Ectodermal cell (in vitro differentiated cells): Measurements from ENCODE around the gene DHODH. TPM values are rescaled to one million over a fixed set of nuclear protein-coding genes. Genes with fewer than 3 reads are reported as not detected.

Experiments used
- H3K27ac ChIP-seq: 2 replicates; pipeline ENCODE4 v1.7.0; 2013; ENCODE audit warnings: mild to moderate bottlenecking, low read depth, low read length; ENCODE audit not compliant: insufficient read depth, poor library complexity, severe bottlenecking
- H3K27me3 ChIP-seq: 2 replicates; pipeline ENCODE4 v1.7.0; 2013; ENCODE audit warnings: mild to moderate bottlenecking, low read length; ENCODE audit not compliant: insufficient read depth, control insufficient read depth, poor library complexity, severe bottlenecking
- H3K36me3 ChIP-seq: one replicate; pipeline ENCODE4 v1.7.0; 2013; ENCODE audit warnings: low read length; ENCODE audit not compliant: control insufficient read depth, insufficient read depth
- H3K4me1 ChIP-seq: one replicate; pipeline ENCODE4 v1.7.0; 2013; ENCODE audit warnings: low read length; ENCODE audit not compliant: control insufficient read depth, insufficient read depth
- H3K4me3 ChIP-seq: 2 replicates; pipeline ENCODE4 v1.7.0; 2013; ENCODE audit warnings: low read depth, low read length, control low read depth; ENCODE audit not compliant: insufficient read depth
- H3K9me3 ChIP-seq: 2 replicates; pipeline ENCODE4 v1.7.0; 2013; ENCODE audit warnings: mild to moderate bottlenecking, low read length, moderate library complexity; ENCODE audit not compliant: control insufficient read depth
- WGBS, 2 experiments: methylation state at CpG; one replicate each; pipeline ENCODE4 v1.1.7; 2013; ENCODE audit warnings: missing lambda C conversion rate in 2 of 2; 5-methylcytosine and 5-hydroxymethylcytosine counted together
- polyA plus RNA-seq, 4 experiments: library from polyadenylated mRNA; stranded (reverse); fragments of 50-300 nt; gene quantifications; one replicate each; pipeline ENCODE4 v1.2.3, GENCODE V29; 2013

Gene DHODH
- 9.4 TPM for polyA plus RNA-seq (2013, experiment 1 of 4)
- 13.6 TPM for polyA plus RNA-seq (2013, experiment 2 of 4)
- 8.9 TPM for polyA plus RNA-seq (2013, experiment 3 of 4)
- 8.8 TPM for polyA plus RNA-seq (2013, experiment 4 of 4)

GRCh38 chr16:72008424-72009216 lies at the start of gene DHODH:
Gene DHODH (plus strand): TSS chr16:72008744. CDS start chr16:72008765, 21 bp downstream.
- peak within 1 kb of the TSS; percentile 79 for H3K4me3 ChIP-seq
- no peaks in the 10 kb centered on the region for H3K9me3 ChIP-seq
- H3K4me1 ChIP-seq: no peaks in the 10 kb centered on the region
- 1% methylated on average over 57 of the region's 57 CpGs for WGBS, 2 experiments
- peaks cover 3% of the 10 kb centered on the region for H3K27me3 ChIP-seq
- no peak within 1 kb of the TSS for H3K27ac ChIP-seq
- H3K36me3 ChIP-seq: no peaks in the 10 kb centered on the region

- 68 to 69% methylated on average over 14 of the region's 14 CpGs for WGBS, 2 experiments
- Histone ChIP-seq H3K27me3 (no peaks in the 10 kb centered on the region), H3K4me3 (no peak overlapping the region), H3K4me1 (no peaks in the 10 kb centered on the region), H3K9me3 (no peaks in the 10 kb centered on the region), H3K27ac (no peak overlapping the region), H3K36me3 (no peaks in the 10 kb centered on the region)
Measured at GRCh38 chr16:71961066-71962039, 47.2 kb upstream of the DHODH start.

- 85 to 88% methylated on average over 9 of the region's 9 CpGs for WGBS, 2 experiments
- Histone ChIP-seq H3K4me1 (no peaks in the 10 kb centered on the region), H3K27me3 (no peaks in the 10 kb centered on the region), H3K9me3 (no peaks in the 10 kb centered on the region), H3K27ac (no peak overlapping the region), H3K36me3 (no peaks in the 10 kb centered on the region), H3K4me3 (no peak overlapping the region)
Measured at GRCh38 chr16:71963125-71963875, 45.2 kb upstream of the DHODH start.

GRCh38 chr16:71965223-71965622 lies 43.3 kb upstream of the DHODH start:
- no peaks in the 10 kb centered on the region for H3K4me1 ChIP-seq
- no peaks in the 10 kb centered on the region for H3K36me3 ChIP-seq
- no peak overlapping the region for H3K27ac ChIP-seq
- 93 to 96% methylated on average over 3 to 4 of the region's 4 CpGs for WGBS, 2 experiments
- no peaks in the 10 kb centered on the region for H3K27me3 ChIP-seq
- H3K4me3 ChIP-seq: no peak overlapping the region
- no peaks in the 10 kb centered on the region for H3K9me3 ChIP-seq

GRCh38 chr16:71966932-71967331 lies 41.6 kb upstream of the DHODH start:
- 72 to 85% methylated on average over 4 of the region's 4 CpGs for WGBS, 2 experiments

GRCh38 chr16:71969353-71969752 lies 39.2 kb upstream of the DHODH start:
- Histone ChIP-seq H3K27me3 (no peaks in the 10 kb centered on the region), H3K36me3 (no peaks in the 10 kb centered on the region), H3K4me3 (no peak overlapping the region), H3K4me1 (no peaks in the 10 kb centered on the region), H3K27ac (no peak overlapping the region), H3K9me3 (no peaks in the 10 kb centered on the region)
- WGBS, 2 experiments: 80 to 87% methylated on average over 2 of the region's 2 CpGs

More at GRCh38 chr16:71966932-71967331, 41.6 kb upstream of the DHODH start:
- Histone ChIP-seq H3K36me3 (no peaks in the 10 kb centered on the region), H3K27ac (no peak overlapping the region), H3K4me3 (no peak overlapping the region), H3K4me1 (no peaks in the 10 kb centered on the region), H3K27me3 (no peaks in the 10 kb centered on the region), H3K9me3 (no peaks in the 10 kb centered on the region)

GRCh38 chr16:71971571-71971970 lies 37.0 kb upstream of the DHODH start:
- H3K36me3 ChIP-seq: no peaks in the 10 kb centered on the region
- 93 to 97% methylated on average over 4 of the region's 4 CpGs for WGBS, 2 experiments
- no peak overlapping the region for H3K4me3 ChIP-seq
- H3K9me3 ChIP-seq: no peaks in the 10 kb centered on the region
- no peak overlapping the region for H3K27ac ChIP-seq
- no peaks in the 10 kb centered on the region for H3K4me1 ChIP-seq
- H3K27me3 ChIP-seq: no peaks in the 10 kb centered on the region

- WGBS, 2 experiments: 89 to 91% methylated on average over 3 of the region's 3 CpGs
Measured at GRCh38 chr16:71972356-71972755, 36.2 kb upstream of the DHODH start.

GRCh38 chr16:71973001-71973400 lies 35.5 kb upstream of the DHODH start:
- Histone ChIP-seq H3K36me3 (no peaks in the 10 kb centered on the region), H3K4me1 (no peaks in the 10 kb centered on the region), H3K27me3 (no peaks in the 10 kb centered on the region), H3K9me3 (no peaks in the 10 kb centered on the region), H3K27ac (no peak overlapping the region), H3K4me3 (no peak overlapping the region)
- WGBS, 2 experiments: 92 to 93% methylated on average over 9 of the region's 9 CpGs

More at GRCh38 chr16:71972356-71972755, 36.2 kb upstream of the DHODH start:
- H3K27me3 ChIP-seq: no peaks in the 10 kb centered on the region
- no peaks in the 10 kb centered on the region for H3K9me3 ChIP-seq
- H3K36me3 ChIP-seq: no peaks in the 10 kb centered on the region
- H3K27ac ChIP-seq: no peak overlapping the region
- H3K4me3 ChIP-seq: no peak overlapping the region
- no peaks in the 10 kb centered on the region for H3K4me1 ChIP-seq
